ENCODE data around the gene CALR3.
"Not testable (repeated sequence)": the region's sequence is repeated elsewhere in the genome, so short reads cannot be mapped to it uniquely, and the experiment has no call there.

CALR3 gene

DNA sequence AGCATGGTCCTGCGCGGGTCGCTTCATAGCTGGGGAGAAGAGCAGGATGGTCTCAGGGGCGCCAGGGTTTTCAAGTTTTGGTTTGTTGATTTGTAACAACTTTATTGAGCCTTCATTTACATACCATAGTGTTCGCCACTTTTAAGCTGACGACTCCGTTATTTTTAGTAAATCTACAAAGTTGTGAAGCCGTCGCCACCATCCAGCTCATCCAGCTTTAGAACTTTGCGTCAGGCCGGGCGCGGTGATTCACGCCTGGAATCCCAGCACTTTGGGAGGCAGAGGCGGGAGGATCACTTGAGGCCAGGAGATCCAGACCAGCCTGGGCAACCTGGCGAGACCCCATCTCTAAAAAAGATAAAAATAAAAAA, 631 bp upstream of the CALR3 start:
- DNase-seq, result no peak

DNA sequence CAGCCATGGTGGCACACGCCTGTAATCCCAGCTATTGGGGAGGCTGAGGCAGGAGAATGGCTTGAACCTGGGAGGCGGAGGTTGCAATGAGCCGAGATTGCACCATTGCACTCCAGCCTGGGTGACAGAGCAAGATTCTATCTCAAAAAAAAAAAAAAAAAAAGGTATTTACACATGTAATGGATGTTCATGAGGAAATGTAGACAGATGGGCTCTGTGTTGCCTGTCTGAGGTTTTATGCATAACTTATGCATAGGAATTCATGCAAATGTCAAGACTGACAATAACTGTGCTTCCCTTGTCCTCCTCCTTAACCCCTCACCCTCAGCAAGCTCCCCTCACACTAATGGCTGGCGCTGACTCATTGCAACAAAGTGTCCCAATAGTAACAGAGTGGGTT, 9.5 kb downstream of the CALR3 start:
- not testable (repeated sequence) for DNase-seq

DNA sequence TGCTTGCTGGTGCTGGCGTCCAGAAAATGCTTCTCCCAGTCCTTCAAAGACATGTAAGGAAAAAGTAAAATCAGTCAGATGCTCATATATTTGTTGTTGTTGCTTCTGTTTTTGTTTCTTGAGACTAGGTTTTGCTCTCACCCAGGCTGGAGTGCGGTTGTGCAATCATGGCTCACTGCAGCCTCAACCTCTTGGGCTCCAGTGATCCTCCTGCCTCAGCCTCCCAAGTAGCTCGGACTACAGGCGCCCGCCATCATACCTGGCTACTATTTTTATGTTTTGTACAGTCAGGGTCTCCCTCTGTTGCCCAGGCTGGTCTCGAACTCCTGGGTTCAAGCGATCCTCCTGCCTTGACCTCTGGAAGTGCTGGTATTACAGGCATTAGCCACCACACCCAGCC, 13.2 kb downstream of the CALR3 start:
- DNase-seq, result no peak

DNA sequence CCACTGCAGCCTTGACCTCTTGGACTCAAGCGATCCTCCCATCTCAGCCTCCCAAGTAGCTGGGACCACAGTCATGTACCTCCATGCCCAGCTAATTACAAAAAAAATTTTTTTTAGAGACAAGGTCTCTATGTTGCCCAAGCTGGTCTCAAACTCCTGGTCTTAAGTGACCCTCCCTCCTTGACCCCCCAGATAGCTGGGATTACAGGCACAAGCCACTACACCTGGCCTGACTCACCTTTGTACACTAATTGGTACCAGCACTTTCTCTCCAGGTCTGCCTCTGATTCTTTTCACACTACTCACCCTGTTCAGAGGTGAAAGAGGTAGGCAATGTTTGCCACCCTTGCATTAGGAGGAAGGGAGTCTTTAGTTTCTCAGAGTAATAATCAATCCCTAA, 18.7 kb downstream of the CALR3 start:
- no peak for DNase-seq

DNA sequence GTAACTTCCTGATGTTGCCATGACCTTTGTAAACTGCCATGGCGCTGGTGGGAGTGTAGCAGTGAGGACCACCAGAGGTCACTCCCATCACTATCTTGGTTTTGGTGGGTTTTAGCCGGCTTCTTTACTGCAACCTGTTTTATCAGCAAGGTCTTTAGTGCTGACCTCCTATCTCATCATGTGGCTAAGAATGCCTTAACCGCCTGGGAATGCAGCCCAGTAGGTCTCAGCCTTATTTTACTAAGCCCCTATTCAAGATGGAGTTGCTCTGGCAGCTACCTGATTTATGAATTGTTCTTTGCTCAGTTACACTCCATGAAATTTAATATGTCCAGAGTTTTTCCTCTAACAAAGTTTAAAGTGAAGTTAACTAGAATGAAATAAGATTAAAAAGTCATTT, 19.6 kb downstream of the CALR3 start:
- DNase-seq, result no peak

DNA sequence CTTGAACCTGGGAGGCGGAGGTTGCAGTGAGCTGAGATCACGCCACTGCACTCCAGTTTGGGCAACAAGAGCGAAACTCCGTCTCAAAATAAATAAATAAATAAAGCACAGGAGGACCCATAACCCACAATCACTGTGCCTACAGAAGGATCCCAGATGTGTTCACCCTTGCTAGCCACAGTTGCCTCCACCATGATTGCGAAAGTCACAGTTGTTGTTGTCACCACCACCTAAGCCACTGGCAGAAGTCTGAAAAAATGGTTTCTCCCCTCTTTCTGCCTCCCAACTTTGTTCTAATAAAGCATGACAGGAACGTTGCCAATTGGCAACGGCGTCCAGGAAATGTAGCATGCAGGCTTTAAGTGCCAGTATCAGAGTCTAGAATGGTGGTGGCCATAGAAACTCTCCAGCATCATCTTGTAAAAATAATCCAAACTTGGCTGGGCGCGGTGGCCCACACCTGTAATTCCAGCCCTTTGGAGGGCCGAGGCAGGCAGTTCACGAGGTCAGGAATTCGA, 22.0 kb downstream of the CALR3 start:
- DNase-seq, result no peak

DNA sequence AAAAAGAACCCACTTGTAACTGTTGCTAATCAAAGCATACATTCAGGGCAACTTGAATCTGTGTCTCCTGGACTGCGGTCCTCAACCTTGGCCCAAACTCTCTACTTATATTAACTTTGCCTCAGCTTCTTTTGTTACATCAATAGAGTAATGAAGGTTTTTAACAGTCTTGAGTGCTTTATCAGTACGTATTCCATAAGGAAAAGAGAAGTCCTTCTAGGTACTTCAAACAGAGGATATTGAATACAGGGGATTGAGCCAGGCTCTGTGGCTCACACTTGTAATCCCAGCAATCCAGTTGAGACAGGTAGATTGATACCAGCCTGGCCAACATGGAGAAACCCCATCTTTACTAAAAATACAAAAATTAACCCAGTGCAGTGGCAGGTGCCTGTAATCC, 23.0 kb downstream of the CALR3 start:
- DNase-seq, result no peak

DNA sequence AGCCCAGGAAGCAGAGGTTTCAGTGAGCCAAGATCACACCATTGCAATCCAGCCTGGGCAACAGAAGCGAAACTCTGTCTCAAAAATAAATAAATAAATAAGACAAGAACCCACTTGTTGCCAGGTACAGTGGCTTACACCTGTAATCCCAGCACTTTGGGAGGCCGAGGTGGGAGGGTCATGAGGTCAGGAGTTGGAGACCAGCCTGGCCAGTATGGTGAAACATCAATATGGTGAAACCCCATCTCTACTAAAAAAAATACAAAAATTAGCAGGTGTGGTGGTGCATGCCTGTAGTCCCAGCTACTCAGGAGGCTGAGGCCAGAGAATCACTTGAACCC, 23.4 kb downstream of the CALR3 start:
- not testable (repeated sequence) for DNase-seq

DNA sequence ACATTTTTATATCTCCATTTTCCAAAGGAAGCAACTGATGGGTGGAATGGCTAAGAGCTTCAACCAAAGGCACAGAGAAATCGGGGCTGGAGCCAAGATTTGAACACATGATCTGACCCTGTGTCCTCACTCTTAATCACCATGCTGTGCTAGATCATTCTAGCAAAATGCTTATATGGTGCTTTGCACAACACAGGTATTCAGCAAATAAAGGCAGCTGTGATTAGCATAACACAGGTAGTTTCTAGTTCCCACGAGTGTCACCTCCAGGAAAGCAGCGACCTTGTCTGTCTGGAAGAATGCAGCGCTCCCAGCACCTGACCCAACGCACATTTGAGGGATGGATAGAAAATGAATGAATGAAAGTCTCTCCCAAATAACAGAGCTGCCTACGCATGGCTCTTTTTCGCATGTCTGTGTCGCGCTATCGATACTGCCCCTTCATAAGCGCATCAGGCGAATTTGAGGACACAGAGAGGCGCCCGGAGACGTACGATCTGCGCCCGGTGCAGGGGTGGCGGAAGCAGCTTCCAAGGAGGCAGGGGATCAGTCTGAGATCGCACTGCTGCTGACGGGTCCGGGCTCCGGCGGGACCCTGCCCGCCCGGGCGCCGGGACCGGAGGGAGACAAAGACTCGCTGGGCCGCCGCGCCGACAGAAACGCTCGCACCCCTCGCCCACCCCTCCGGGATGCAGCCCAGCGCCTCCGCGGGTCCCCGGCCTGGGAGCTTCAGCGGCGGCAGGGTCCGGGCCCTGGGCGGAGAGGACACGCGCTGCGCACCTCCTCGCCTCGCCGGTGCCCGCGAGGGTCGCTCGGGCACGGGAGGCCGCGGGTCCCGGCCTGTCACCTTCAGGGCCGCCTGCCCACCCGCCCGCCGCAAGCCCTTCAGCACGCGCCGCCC, 24.8 kb downstream of the CALR3 start:
- peak; percentile 72 for DNase-seq

DNA sequence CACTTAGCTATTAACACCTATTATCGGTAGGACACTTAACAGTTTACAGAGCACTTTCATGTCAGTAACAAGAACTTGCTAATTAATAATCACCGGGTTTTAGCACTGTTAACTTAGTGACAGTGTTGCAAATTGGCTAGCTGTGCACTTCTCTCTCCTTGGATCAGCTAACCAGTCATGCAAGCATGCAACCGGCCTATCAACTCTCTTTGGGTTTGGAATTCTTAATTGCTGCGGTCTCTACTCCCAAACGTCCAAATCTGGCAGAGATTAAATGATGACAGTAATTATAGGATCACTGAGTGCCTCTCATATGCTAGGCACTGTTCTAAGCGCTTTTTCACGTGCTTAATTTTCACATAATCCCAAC, 25.4 kb downstream of the CALR3 start:
- DNase-seq, result no peak

DNA sequence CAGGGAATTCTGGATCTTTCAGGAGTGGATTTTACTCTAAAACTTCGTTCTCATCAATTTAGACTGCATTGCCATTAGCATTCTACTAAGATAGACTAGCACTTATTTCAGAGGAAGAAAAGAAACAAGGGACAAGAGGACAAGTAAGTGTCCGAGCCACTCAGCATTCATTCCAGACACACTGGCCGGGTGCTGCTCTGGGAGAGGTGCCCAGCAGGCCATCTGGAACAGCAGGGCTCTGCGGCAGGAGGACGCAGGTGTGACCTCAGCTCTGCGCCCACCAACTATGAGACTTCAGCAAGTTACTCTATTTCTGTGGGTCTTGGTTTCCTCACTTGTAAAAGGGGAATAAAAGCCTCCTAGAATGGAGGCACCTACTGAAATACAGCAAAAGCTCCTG, 28.4 kb downstream of the CALR3 start:
- no peak for DNase-seq

DNA sequence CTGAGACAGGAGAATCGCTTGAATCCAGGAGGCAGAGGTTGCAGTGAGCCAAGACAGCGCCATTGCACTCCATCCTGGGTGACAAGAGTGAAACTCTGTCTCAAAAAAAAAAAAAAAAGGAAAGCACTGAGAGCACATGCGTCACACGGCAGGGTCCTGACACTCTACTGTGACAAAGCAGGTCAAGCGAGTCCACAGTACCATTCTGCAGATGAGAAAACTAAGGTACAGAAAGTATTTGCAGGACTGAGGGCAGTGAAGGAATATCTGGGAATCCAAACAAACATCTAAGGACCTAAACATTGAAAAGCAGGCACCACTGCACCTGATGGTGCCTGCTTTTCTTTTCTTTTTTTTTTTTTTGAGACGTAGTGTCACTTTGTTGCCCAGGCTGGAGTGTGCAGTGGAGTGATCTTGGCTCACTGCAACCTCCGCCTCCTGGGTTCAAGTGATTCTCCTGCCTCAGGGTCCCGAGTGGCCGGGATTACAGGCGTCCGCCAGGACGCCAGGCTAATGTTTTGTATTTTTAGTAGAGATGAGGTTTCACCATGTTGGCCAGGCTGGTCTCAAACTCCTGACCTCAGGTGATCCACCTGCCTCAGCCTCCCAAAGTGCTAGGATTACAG, 29.1 kb downstream of the CALR3 start:
- DNase-seq, result not testable (repeated sequence)

DNA sequence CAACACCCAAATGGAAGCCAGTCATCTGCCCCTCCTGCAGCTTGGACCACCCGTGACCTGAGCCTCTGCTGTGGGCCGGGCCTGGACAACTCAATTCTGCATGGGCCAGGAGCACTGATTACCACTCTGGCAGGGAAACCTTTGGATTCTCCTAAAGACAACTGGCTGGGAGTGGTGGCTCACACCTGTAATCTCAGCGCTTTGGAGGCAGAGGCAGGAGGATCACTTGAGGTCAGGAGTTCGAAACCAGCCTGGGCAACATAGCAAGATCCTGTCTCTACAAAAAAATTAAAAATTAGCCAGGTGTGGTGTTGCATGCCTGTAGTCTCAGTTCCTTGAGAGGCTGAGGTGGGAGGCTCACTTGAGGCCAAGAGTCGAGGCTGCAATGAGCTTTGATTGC, 30.7 kb downstream of the CALR3 start:
- no peak for DNase-seq

DNA sequence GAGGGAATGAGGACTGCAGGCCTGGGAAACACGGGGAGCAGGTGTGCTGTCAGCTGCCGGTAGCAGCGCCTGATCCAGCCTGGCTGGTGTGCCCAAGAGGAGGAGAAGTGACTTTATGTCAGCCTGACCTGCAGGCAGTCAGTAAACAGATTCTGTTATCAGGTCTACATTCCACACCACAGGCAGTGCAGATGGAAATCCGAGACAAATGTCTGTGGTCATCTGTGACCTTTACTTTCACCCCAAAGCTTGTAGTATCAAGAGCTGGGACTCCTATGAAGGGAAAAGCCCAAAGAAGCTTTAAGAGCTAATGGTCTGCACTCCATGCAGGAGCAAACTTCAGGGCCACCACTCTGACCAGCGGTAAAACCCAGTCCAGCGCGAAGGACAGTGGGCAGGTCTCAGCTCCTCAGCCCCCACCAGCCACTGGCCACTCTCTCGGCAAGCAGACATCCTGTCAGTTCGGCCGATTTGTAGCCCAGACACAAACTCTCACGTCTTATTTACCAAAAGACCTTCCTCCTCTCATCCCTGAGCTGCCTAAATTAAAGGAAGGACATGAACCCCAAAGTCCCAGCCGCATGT, 31.9 kb downstream of the CALR3 start:
- no peak for DNase-seq

DNA sequence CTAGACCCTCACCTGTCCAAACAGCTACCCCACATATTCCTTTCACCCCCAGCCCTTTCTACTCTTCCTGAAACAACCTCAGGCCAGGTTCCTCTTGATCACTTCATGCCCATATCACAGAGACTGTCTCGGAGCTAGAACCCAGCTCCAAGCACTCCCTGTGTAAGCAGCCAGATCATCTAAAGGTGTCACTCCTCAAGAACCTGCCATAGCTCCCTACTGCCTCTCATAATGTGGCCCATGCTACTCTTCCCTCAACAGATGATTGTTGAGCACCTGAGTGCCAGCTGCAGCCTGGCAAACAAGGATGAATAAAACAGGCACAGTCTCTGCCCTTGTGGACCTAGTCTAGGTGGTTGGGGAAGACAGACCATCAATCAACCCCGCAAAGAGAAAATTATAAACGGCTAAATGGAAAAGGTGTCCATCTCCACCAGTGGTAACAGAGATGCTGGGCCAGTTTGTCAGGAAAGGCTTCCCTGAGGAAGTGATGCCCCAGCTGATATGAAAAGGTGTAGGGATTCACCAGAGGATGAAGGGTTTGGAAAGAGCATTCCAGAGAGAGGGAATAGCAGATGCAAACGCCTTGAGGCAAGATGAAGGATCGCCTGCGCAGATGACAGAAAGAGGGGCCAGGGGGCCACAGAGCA, 32.5 kb downstream of the CALR3 start:
- no peak for DNase-seq

DNA sequence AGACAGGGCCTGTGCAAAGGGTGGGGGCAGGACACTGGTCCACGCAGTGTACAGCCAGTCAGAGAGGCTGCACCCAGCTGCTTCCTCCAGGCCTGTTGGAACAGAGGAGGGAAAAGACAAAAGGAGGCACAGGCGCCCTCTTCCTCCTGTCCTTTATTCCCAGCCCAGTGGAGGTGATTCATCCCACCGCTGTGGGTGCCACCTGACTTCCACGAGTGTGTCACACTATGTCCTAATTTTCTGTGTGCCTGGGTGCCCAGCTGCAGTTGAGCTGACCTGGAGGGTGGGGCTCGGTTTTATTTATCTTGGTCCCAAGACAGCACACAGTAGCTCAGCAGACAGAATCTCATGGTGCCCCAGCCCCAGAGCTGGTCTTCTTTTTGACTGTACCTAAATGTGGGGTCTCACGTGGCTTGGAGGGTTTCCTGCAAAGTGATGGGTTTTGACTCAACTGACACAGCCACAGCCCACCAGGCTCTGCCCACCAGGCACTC, 33.2 kb downstream of the CALR3 start:
- DNase-seq, result no peak

DNA sequence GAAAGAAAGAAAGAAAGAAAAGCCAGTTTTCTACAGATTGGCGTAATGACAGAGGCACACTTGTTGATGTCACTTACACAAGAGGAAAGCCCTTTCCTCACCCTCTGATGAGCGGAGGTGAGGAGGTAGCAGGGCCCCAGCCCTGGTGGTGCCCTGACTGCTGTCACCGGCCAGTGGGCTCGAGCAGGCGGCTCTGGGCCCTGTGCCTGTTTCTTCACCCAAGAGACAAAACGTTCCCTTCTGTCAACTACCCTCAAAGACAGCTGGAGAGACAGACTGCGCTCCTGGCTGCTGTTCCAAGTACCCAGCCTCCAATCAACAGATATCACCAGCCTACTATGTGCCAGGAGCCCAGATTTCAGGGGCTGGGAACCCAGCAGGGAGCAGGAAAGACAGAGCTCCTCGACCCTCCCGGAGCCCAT, 34.3 kb downstream of the CALR3 start:
- no peak for DNase-seq

DNA sequence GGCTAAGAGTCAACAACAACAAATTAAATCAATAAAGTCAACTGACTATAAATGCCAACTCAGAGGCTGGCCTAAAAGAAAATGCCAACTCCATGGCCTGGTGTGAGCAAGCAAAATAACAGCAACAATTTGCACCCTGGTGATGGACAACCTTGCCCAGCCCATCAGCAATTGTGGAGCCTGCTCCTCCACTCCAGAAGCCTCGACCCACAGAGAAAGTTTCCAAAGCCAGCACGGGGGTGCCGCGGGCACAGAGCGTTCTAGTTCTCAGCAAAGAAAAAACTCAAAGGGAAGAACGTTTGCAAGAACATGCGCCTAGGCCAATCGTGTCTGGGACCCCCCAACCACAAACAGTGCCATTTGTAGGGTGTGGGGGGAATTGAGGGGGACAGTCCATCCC, 35.5 kb downstream of the CALR3 start:
- DNase-seq, result no peak

DNA sequence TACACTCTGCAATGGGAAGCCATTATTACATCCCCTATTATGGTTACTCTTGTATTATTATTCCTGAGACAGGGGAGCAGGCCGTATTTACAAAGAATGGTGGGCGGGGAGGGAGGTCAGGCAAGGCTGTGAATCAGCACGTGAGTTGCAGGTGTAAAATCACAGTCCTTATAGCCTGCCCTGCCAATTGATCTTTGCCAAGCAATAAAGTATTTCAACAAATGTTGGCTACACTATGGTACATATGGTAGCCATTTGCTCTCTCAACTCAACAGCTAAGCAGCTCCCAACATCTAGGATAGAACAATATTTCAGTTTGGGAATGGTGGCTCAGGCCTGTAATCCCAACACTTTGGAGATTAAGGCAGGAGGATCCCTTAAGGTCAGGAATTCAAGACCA, 36.3 kb downstream of the CALR3 start:
- no peak for DNase-seq

DNA sequence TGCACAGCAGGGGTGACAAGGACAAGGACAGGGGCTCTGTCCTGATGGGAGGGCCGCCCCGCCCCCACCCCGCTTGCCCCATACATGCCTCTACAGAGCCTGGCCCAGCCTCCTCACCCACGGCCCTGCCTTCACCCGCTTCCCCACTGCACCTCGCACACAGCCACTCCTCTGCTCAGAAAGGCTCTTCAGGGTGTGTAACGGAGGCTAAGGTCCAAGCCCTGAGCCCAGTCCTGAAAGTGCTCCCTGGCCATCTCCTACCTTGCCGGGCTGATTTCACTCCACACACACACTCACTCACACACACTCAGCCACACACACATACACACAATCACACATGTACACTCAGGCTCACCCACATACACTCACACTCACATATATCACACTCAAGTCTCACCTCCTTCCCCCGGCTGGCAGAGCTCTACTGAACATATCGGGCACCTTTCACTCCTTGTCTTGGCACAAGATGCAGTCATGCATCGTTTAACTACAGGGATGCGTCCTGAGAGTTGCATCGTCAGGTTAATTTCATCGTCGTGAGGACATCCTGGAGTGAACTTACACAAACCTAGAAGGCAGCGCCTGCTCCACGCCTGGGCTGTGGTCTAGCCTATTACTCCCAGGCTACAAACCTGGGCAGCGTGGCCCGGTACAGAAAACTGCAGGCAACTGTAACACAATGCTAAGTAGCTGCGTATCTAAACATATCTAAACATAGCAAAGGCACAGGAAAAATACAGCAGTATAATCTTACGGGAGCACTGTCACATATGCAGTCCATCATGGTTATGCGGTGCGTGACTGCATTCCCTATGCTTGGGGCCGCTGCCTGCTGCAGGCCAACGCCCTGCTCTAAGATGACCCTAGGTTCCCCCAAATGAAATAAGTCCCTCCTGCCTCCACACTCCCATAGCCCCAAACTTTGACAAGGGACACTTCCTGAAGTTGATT, 37.3 kb downstream of the CALR3 start:
- no peak for DNase-seq

DNA sequence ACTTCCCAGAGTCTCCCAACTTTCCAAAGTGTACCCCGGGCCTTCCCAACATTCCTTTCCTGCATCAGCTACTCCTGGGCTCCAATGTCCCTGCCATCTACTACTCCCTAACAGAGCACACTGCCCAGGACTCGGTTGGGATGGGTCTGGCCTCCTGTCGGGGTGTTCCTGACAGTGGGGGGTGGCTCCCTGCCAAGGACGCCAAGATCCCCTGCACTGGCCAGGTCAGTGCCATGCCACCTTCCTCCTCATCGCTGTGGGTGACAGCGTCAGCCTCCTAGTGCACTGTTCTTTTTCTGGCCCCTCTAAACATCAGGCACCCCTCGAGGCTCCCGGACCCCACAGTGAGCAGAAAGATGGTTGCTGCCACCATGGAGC, 38.0 kb downstream of the CALR3 start:
- DNase-seq, result no peak
